ENCODE measurements around the gene IVD.

Gene IVD

GRCh38 chr15:40416056-40416455, 10.5 kb downstream of the IVD start:
- no peak for DNase-seq

GRCh38 chr15:40418126-40418525, 12.5 kb downstream of the IVD start:
- DNase-seq: no peak

GRCh38 chr15:40420071-40420713, 14.6 kb downstream of the IVD start:
- DNase-seq: no peak

GRCh38 chr15:40420793-40421192, 15.2 kb downstream of the IVD start:
- peak; percentile 80 for DNase-seq

GRCh38 chr15:40421246-40422157, 15.9 kb downstream of the IVD start:
- DNase-seq: no peak

- no peak for DNase-seq
Measured at GRCh38 chr15:40424483-40425115, 19.0 kb downstream of the IVD start.

- no peak for DNase-seq
Measured at GRCh38 chr15:40425681-40426080, 20.1 kb downstream of the IVD start.

GRCh38 chr15:40427188-40427587, 21.6 kb downstream of the IVD start:
- no peak for DNase-seq

- no peak for DNase-seq
Measured at GRCh38 chr15:40428185-40428584, 22.6 kb downstream of the IVD start.

- DNase-seq: no peak
Measured at GRCh38 chr15:40429068-40429710, 23.6 kb downstream of the IVD start.

GRCh38 chr15:40430271-40430805, 24.7 kb downstream of the IVD start:
- DNase-seq: no peak

- no peak for DNase-seq
Measured at GRCh38 chr15:40435023-40435709, 29.6 kb downstream of the IVD start.

- no peak for DNase-seq
Measured at GRCh38 chr15:40435710-40436089, 30.1 kb downstream of the IVD start.

GRCh38 chr15:40436116-40436891, 30.7 kb downstream of the IVD start:
- DNase-seq: no peak

- no peak for DNase-seq
Measured at GRCh38 chr15:40436892-40437751, 31.5 kb downstream of the IVD start.

- DNase-seq: no peak
Measured at GRCh38 chr15:40437752-40438687, 32.4 kb downstream of the IVD start.

- no peak for DNase-seq
Measured at GRCh38 chr15:40438712-40439111, 33.1 kb downstream of the IVD start.

- DNase-seq: no peak
Measured at GRCh38 chr15:40439461-40439959, 33.9 kb downstream of the IVD start.

Data from NCI-H2029 (cell line).